Fibroblast of lung (primary cell): ENCODE measurements around the gene TSC1. TPM values are rescaled to one million over a fixed set of nuclear protein-coding genes. Genes with fewer than 3 reads are reported as not detected.
A peak's percentile ranks its signal among the peaks of the same experiment; 100 is the strongest.

ENCODE experiments used
- DNase-seq, 2 donors: peaks; one replicate each; pipeline versions ENCODE4 v3.0.0 to v3.0.0-alpha.2; 2010; ENCODE audit warnings: low read depth in 2 of 2
- H2AFZ ChIP-seq: 2 replicates; pipeline ENCODE4 v1.5.1; 2012; ENCODE audit warnings: low read length, control low read depth, inconsistent platforms
- H3K27ac ChIP-seq: 2 replicates; pipeline ENCODE4 v1.5.1; 2011; ENCODE audit warnings: low read length, control low read depth; ENCODE audit not compliant: insufficient read depth
- H3K27me3 ChIP-seq: 2 replicates; pipeline ENCODE4 v1.5.1; 2011; ENCODE audit warnings: mild to moderate bottlenecking, low read length; ENCODE audit not compliant: control insufficient read depth, insufficient read depth
- H3K36me3 ChIP-seq: 2 replicates; pipeline ENCODE4 v1.5.1; 2011; ENCODE audit warnings: low read length; ENCODE audit not compliant: control insufficient read depth, insufficient read depth
- H3K4me1 ChIP-seq: 2 replicates; pipeline ENCODE4 v1.5.1; 2011; ENCODE audit warnings: low read length; ENCODE audit not compliant: control insufficient read depth, insufficient read depth; ENCODE audit errors: extremely low read depth
- H3K4me2 ChIP-seq: 2 replicates; pipeline ENCODE4 v1.5.1; 2011; ENCODE audit warnings: low read length, control low read depth; ENCODE audit not compliant: insufficient read depth; ENCODE audit errors: extremely low read depth
- H3K4me3 ChIP-seq, 4 experiments: fragments of 200-600 bp in 1 of 4; sonication (generic) in 1 of 4; replicated peaks in 1 of 4; 2 replicates each; pipeline ENCODE4 v1.5.1; 2011 to 2016; ENCODE audit warnings: low read length in 4 of 4, low read depth in 3 of 4, mild to moderate bottlenecking in 3 of 4, control low read depth in 2 of 4, inconsistent platforms in 1 of 4, mixed read lengths in 1 of 4; ENCODE audit not compliant: insufficient read depth in 1 of 4; ENCODE audit errors: control extremely low read depth in 1 of 4
- H3K79me2 ChIP-seq: 2 replicates; pipeline ENCODE4 v1.5.1; 2012; ENCODE audit warnings: mild to moderate bottlenecking, low read length, inconsistent platforms; ENCODE audit not compliant: control insufficient read depth, insufficient read depth
- H3K9ac ChIP-seq: 2 replicates; pipeline ENCODE4 v1.5.1; 2011; ENCODE audit warnings: mild to moderate bottlenecking, low read length, control low read depth; ENCODE audit not compliant: insufficient read depth
- H3K9me3 ChIP-seq: 2 replicates; pipeline ENCODE4 v1.5.1; 2012; ENCODE audit warnings: low read depth, low read length; ENCODE audit not compliant: control insufficient read depth, insufficient read depth
- H4K20me1 ChIP-seq: 2 replicates; pipeline ENCODE4 v1.5.1; 2011; ENCODE audit warnings: low read length; ENCODE audit not compliant: control insufficient read depth, insufficient read depth; ENCODE audit errors: extremely low read depth
- EZH2 ChIP-seq: IDR thresholded peaks from 2 replicates; pipeline ENCODE4 v1.5.1; 2012; ENCODE audit warnings: low read length, control low read depth, mild to moderate bottlenecking; ENCODE audit errors: missing control alignments
- polyA plus RNA-seq, 2 donors: library from polyadenylated mRNA; depleted of rRNA in 1 of 2; stranded (reverse) in 1 of 2; unstranded in 1 of 2; fragments of >200 nt; gene quantifications; 2 replicates each; pipeline ENCODE4 v1.2.1, GENCODE V29; 2011 to 2012; ENCODE audit warnings: missing spikeins in 1 of 2
- total RNA-seq: library from RNA; depleted of rRNA; stranded (reverse); fragments of >200 nt; gene quantifications from 2 replicates; pipeline ENCODE4 v1.2.1, GENCODE V29; 2014
- TF ChIP-seq, protein P1 (sequence below), 2 donors: IDR thresholded peaks in 1 of 2; conservative IDR thresholded peaks in 1 of 2; 1 replicate in 1 of 2; 2 replicates in 1 of 2; pipeline ENCODE4 v1.5.1; 2011 to 2012; ENCODE audit warnings: low read length in 2 of 2, control low read depth in 1 of 2, inconsistent platforms in 1 of 2, low read depth in 1 of 2, mild to moderate bottlenecking in 1 of 2

The TSC1 gene
- total and polyA plus RNA-seq, 2 donors (not counting 1 experiment from before 2014, with no cell fraction given), result 41.5 to 48.0 TPM

DNA sequence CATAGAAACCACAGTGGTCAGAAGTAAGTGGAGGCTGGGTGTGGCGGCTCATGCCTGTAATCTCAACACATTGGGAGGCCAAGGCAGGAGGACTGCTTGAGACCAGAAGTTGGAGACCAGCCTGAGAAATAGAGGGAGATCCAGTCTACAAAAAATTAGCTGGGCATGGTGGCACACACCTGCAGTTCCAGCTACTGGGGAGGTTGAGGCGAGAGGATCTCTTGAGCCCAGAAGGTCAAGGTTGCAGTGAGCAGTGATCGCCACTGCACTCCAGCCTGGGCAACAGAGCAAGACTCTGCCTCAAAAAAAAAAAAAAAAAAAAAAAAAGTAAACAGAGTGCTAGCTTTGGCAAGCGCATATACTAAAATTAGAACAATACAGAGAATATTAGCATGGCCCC lies 90.9 kb downstream of the TSC1 start:
- DNase-seq, result no peak
- H3K27me3 ChIP-seq, result peaks cover 5% of the 10 kb centered on the region
- no peak overlapping the region for H3K4me3 ChIP-seq
- no peak overlapping the region for H3K4me2 ChIP-seq
- H3K9me3 ChIP-seq, result no peaks in the 10 kb centered on the region
- no peaks in the 10 kb centered on the region for H3K79me2 ChIP-seq
- no peaks in the 10 kb centered on the region for H3K4me1 ChIP-seq
- TF ChIP-seq EZH2, result no peak
- TF ChIP-seq, protein P1, sequence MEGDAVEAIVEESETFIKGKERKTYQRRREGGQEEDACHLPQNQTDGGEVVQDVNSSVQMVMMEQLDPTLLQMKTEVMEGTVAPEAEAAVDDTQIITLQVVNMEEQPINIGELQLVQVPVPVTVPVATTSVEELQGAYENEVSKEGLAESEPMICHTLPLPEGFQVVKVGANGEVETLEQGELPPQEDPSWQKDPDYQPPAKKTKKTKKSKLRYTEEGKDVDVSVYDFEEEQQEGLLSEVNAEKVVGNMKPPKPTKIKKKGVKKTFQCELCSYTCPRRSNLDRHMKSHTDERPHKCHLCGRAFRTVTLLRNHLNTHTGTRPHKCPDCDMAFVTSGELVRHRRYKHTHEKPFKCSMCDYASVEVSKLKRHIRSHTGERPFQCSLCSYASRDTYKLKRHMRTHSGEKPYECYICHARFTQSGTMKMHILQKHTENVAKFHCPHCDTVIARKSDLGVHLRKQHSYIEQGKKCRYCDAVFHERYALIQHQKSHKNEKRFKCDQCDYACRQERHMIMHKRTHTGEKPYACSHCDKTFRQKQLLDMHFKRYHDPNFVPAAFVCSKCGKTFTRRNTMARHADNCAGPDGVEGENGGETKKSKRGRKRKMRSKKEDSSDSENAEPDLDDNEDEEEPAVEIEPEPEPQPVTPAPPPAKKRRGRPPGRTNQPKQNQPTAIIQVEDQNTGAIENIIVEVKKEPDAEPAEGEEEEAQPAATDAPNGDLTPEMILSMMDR (conservative IDR thresholded peaks at IDR 0.05 in 1 of 2, IDR thresholded peaks at IDR 0.05 in 1 of 2; ENCODE audit: low read depth in 1 of 2, low read length in 2 of 2), result no peak
- no peaks in the 10 kb centered on the region for H3K36me3 ChIP-seq
- no peak overlapping the region for H3K9ac ChIP-seq
- H2AFZ ChIP-seq, result no peak overlapping the region
- no peak overlapping the region for H3K27ac ChIP-seq
- H4K20me1 ChIP-seq, result no peaks in the 10 kb centered on the region

DNA sequence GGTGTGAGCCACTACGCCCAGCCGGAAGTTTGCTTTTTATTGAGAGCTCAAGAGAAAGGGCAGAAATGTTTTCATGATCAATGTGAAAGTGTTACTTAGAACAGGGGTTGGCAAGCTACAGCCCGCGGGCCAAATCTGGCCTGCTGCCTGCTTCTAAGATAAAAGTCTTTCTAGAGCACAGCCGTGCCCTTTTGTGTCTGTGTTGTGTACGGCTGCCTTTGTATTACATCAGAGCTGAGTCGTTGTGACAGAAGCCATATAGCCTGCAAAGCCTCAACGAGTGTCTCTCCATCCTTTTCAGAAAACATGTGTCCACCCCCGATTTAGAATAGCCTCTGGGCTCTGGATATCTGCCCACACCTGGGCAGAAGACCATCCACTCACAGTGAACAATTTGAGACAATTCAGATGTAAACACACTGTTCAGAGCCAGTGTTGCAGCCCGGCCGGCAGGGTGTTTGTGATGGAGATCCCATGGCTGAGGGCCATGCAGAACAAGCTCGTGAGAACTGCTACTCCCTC lies 95.2 kb downstream of the TSC1 start:
- Histone ChIP-seq H3K4me2 (no peak overlapping the region), H3K4me1 (no peaks in the 10 kb centered on the region), H3K9me3 (no peaks in the 10 kb centered on the region), H4K20me1 (no peaks in the 10 kb centered on the region), H2AFZ (no peak overlapping the region), H3K9ac (no peak overlapping the region), H3K27me3 (no peaks in the 10 kb centered on the region), H3K4me3 (no peak overlapping the region), H3K36me3 (no peaks in the 10 kb centered on the region), H3K27ac (no peak overlapping the region), H3K79me2 (no peaks in the 10 kb centered on the region)
- peak in 1 of 2 donors; percentile 13 for DNase-seq
- no peak for TF ChIP-seq EZH2
- TF ChIP-seq, protein P1 (conservative IDR thresholded peaks at IDR 0.05 in 1 of 2, IDR thresholded peaks at IDR 0.05 in 1 of 2; ENCODE audit: low read depth in 1 of 2, low read length in 2 of 2), result no peak

DNA sequence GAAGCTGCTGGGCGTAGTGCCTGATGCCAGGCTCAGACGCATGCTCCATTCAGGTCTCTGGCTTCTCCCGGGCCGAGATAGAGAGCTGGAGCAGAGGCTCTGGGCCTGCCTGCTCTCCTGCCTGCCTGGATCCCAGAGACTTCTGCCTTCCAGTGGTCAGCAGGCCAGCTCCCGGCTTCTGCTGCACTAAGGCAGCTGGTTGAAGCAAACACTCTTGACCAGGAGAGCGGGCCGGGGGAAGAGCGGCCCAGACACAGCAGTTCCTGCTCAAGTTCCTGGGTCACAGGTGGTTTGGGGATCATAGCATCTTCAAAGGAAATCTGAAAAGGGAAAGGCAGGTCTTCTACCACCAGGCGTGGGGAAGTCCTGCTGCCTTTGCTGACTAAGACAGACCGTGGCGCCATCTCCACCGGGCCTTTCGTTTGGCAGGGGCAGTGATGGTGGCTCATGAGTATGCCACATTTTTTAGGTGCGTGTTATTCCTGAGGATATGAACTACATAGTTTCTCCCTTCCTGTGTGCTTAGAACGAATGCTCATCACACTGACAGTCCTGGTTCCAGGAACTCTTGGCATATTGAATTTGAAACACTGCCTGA lies 97.4 kb downstream of the TSC1 start:
- Histone ChIP-seq H3K4me2 (no peak overlapping the region), H3K27ac (no peak overlapping the region), H3K36me3 (no peaks in the 10 kb centered on the region), H4K20me1 (no peaks in the 10 kb centered on the region), H3K79me2 (no peaks in the 10 kb centered on the region), H3K9ac (no peak overlapping the region), H3K9me3 (no peaks in the 10 kb centered on the region), H3K4me3 (no peak overlapping the region), H2AFZ (no peak overlapping the region), H3K4me1 (no peaks in the 10 kb centered on the region), H3K27me3 (no peaks in the 10 kb centered on the region)
- DNase-seq, result no peak
- TF ChIP-seq, protein P1 (conservative IDR thresholded peaks at IDR 0.05 in 1 of 2, IDR thresholded peaks at IDR 0.05 in 1 of 2; ENCODE audit: low read depth in 1 of 2, low read length in 2 of 2), result no peak
- no peak for TF ChIP-seq EZH2
